HG03139 (cell line): ENCODE data around the gene LYPLA2.
"Not testable (repeated sequence)": the region's sequence is repeated elsewhere in the genome, so short reads cannot be mapped to it uniquely, and the experiment has no call there.

Experiments
- ATAC-seq: cut with Tn5 transposase; IDR thresholded peaks from one replicate; pipeline ENCODE4 v1.9.1; 2021; ENCODE audit not compliant: unreplicated experiment

LYPLA2 gene

GRCh38 chr1:23799570-23800399 is 8.8 kb downstream of the LYPLA2 start:
- ATAC-seq, result peak; percentile 5

- ATAC-seq, result peak; percentile 82
These were observed 9.7 kb downstream of the LYPLA2 start, which contains the start of gene GALE for GRCh38 chr1:23800400-23801337. Gene GALE (minus strand): TSS chr1:23800754. CDS start chr1:23799007, 1,747 bp downstream.

GRCh38 chr1:23801338-23801748 is 10.4 kb downstream of the LYPLA2 start:
- ATAC-seq, result no peak

- no peak for ATAC-seq
These were observed 10.9 kb downstream of the LYPLA2 start for GRCh38 chr1:23801876-23802275.

GRCh38 chr1:23802809-23803342 is 11.9 kb downstream of the LYPLA2 start:
- not testable (repeated sequence) for ATAC-seq

GRCh38 chr1:23803674-23804073 is 12.7 kb downstream of the LYPLA2 start:
- ATAC-seq, result no peak

- no peak for ATAC-seq
These were observed 13.4 kb downstream of the LYPLA2 start for GRCh38 chr1:23804183-23804835.

GRCh38 chr1:23805025-23805424 is 14.1 kb downstream of the LYPLA2 start:
- ATAC-seq, result no peak

GRCh38 chr1:23806280-23806679 is 15.3 kb downstream of the LYPLA2 start:
- ATAC-seq, result no peak

GRCh38 chr1:23807453-23807852 is 16.5 kb downstream of the LYPLA2 start:
- ATAC-seq, result no peak

- peak; percentile 59 for ATAC-seq
These were observed 18.8 kb downstream of the LYPLA2 start for GRCh38 chr1:23809751-23810171.

- no peak for ATAC-seq
These were observed 20.0 kb downstream of the LYPLA2 start for GRCh38 chr1:23810818-23811540.

- ATAC-seq, result no peak
These were observed 23.1 kb downstream of the LYPLA2 start for GRCh38 chr1:23814016-23814415.

GRCh38 chr1:23816361-23816760 is 25.4 kb downstream of the LYPLA2 start:
- ATAC-seq, result no peak

GRCh38 chr1:23816906-23817305 is 26.0 kb downstream of the LYPLA2 start:
- ATAC-seq, result no peak

- ATAC-seq, result no peak
These were observed 26.7 kb downstream of the LYPLA2 start for GRCh38 chr1:23817633-23818032.

- no peak for ATAC-seq
These were observed 32.8 kb downstream of the LYPLA2 start for GRCh38 chr1:23823767-23824166.

- no peak for ATAC-seq
These were observed 33.7 kb downstream of the LYPLA2 start for GRCh38 chr1:23824711-23825075.

- no peak for ATAC-seq
These were observed 34.3 kb downstream of the LYPLA2 start, which contains the start of gene HMGCL for GRCh38 chr1:23825076-23825761. Gene HMGCL (minus strand): TSS chr1:23825429. CDS start chr1:23825415, 14 bp downstream.
